ENCODE results near the gene MAGED2. TPM values are rescaled to one million over a fixed set of nuclear protein-coding genes. Genes with fewer than 3 reads are reported as not detected.
"Not testable (repeated sequence)": the region's sequence is repeated elsewhere in the genome, so short reads cannot be mapped to it uniquely, and the experiment has no call there.

MAGED2 gene, protein sequence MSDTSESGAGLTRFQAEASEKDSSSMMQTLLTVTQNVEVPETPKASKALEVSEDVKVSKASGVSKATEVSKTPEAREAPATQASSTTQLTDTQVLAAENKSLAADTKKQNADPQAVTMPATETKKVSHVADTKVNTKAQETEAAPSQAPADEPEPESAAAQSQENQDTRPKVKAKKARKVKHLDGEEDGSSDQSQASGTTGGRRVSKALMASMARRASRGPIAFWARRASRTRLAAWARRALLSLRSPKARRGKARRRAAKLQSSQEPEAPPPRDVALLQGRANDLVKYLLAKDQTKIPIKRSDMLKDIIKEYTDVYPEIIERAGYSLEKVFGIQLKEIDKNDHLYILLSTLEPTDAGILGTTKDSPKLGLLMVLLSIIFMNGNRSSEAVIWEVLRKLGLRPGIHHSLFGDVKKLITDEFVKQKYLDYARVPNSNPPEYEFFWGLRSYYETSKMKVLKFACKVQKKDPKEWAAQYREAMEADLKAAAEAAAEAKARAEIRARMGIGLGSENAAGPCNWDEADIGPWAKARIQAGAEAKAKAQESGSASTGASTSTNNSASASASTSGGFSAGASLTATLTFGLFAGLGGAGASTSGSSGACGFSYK
- total RNA-seq (100 to 1,000 TPM in 1 of 5 donors, 10 to 100 TPM in 3, 1 to 10 TPM in 1; 4.1 to 220 (median 85.8) TPM), polyA plus RNA-seq (10 to 100 TPM; 48.6 to 76.3 (median 51.9) TPM)
- long read RNA-seq, donor 1, transcript MAGED2-204 (13 exons, 2,048 nt): minor isoform, 8 of 96 reads
- long read RNA-seq, donor 1, transcript MAGED2-203 (12 exons, 2,066 nt): minor isoform, 5 of 96 reads
- long read RNA-seq, donor 1, transcript MAGED2-206 (13 exons, 2,189 nt): major isoform, 43 of 96 reads
- long read RNA-seq, donor 1, partial matches to known transcripts: 35 of 96 reads
- long read RNA-seq, donor 1, other reads (novel, unspliced or antisense): 0 of 96 reads
- long read RNA-seq, donor 2, transcript MAGED2-206 (13 exons, 2,189 nt): major isoform, 88 of 174 reads
- long read RNA-seq, donor 2, transcript MAGED2-204 (13 exons, 2,048 nt): minor isoform, 10 of 174 reads
- long read RNA-seq, donor 2, transcript MAGED2-203 (12 exons, 2,066 nt): minor isoform, 16 of 174 reads
- long read RNA-seq, donor 2, partial matches to known transcripts: 52 of 174 reads
- long read RNA-seq, donor 2, other reads (novel, unspliced or antisense): 8 of 174 reads
- long read RNA-seq, donor 3, transcript MAGED2-204 (13 exons, 2,048 nt): minor isoform, 5 of 88 reads
- long read RNA-seq, donor 3, transcript MAGED2-206 (13 exons, 2,189 nt): major isoform, 35 of 88 reads
- long read RNA-seq, donor 3, transcript MAGED2-203 (12 exons, 2,066 nt): minor isoform, 9 of 88 reads
- long read RNA-seq, donor 3, partial matches to known transcripts: 38 of 88 reads
- long read RNA-seq, donor 3, other reads (novel, unspliced or antisense): 0 of 88 reads
- long read RNA-seq, donor 4, transcript MAGED2-206 (13 exons, 2,189 nt): major isoform, 12 of 14 reads
- long read RNA-seq, donor 4, partial matches to known transcripts: 0 of 14 reads
- long read RNA-seq, donor 4, other reads (novel, unspliced or antisense): 0 of 14 reads
- long read RNA-seq, donor 5, transcript MAGED2-206 (13 exons, 2,189 nt): major isoform, 60 of 141 reads
- long read RNA-seq, donor 5, transcript MAGED2-203 (12 exons, 2,066 nt): minor isoform, 11 of 141 reads
- long read RNA-seq, donor 5, partial matches to known transcripts: 64 of 141 reads
- long read RNA-seq, donor 5, other reads (novel, unspliced or antisense): 0 of 141 reads
- long read RNA-seq, donor 6, transcript MAGED2-204 (13 exons, 2,048 nt): minor isoform, 29 of 372 reads
- long read RNA-seq, donor 6, transcript MAGED2-203 (12 exons, 2,066 nt): minor isoform, 23 of 372 reads
- long read RNA-seq, donor 6, transcript MAGED2-206 (13 exons, 2,189 nt): major isoform, 140 of 372 reads
- long read RNA-seq, donor 6, partial matches to known transcripts: 156 of 372 reads
- long read RNA-seq, donor 6, other reads (novel, unspliced or antisense): 17 of 372 reads
- long read RNA-seq, donor 7, transcript MAGED2-201 (12 exons, 1,958 nt): minor isoform, 5 of 187 reads
- long read RNA-seq, donor 7, transcript MAGED2-206 (13 exons, 2,189 nt): major isoform, 72 of 187 reads
- long read RNA-seq, donor 7, transcript MAGED2-204 (13 exons, 2,048 nt): minor isoform, 5 of 187 reads
- long read RNA-seq, donor 7, transcript MAGED2-203 (12 exons, 2,066 nt): minor isoform, 15 of 187 reads
- long read RNA-seq, donor 7, partial matches to known transcripts: 78 of 187 reads
- long read RNA-seq, donor 7, other reads (novel, unspliced or antisense): 10 of 187 reads
- long read RNA-seq, donor 8, transcript MAGED2-203 (12 exons, 2,066 nt): minor isoform, 5 of 170 reads
- long read RNA-seq, donor 8, transcript MAGED2-204 (13 exons, 2,048 nt): minor isoform, 10 of 170 reads
- long read RNA-seq, donor 8, transcript MAGED2-206 (13 exons, 2,189 nt): major isoform, 60 of 170 reads
- long read RNA-seq, donor 8, partial matches to known transcripts: 93 of 170 reads
- long read RNA-seq, donor 8, other reads (novel, unspliced or antisense): 0 of 170 reads
- long read RNA-seq, donor 9, transcript MAGED2-206 (13 exons, 2,189 nt): major isoform, 35 of 156 reads
- long read RNA-seq, donor 9, transcript MAGED2-203 (12 exons, 2,066 nt): minor isoform, 14 of 156 reads
- long read RNA-seq, donor 9, transcript MAGED2-204 (13 exons, 2,048 nt): minor isoform, 9 of 156 reads
- long read RNA-seq, donor 9, partial matches to known transcripts: 96 of 156 reads
- long read RNA-seq, donor 9, other reads (novel, unspliced or antisense): 0 of 156 reads
- long read RNA-seq, donor 10, transcript MAGED2-206 (13 exons, 2,189 nt): major isoform, 16 of 46 reads
- long read RNA-seq, donor 10, partial matches to known transcripts: 22 of 46 reads
- long read RNA-seq, donor 10, other reads (novel, unspliced or antisense): 0 of 46 reads

DNA sequence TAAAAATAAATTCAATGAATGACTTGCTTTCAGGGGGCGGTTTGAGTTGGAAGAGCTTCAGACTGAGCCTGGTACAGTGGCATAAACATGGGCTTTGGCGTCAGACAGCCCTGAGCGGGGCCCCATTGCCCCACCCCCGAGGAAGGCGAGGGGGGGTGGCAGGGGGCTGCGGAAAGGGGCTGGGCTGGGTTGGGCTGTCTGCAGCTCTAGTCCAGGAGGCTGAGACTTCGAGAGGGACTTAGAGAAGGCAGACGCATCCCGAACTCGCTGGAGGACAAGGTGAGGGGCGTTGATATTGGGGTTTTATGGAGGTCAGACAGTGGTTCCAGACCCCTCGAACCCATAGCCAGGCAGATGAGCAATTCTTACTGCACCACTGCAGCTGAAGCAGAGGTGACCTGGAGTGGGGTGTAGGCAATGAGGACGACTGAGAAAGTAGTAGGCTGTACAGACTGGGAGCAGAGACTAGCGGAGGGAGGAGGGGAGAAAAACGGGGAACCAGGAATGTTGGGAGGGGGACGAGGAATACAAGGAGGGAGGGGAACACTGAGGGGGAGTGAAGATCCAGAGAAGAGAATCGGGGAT lies at the start of gene MAGED2:
TSS of gene MAGED2 (plus strand) at position 222 of the 585 bp plus-strand sequence. CDS start 1,587 bp downstream, outside the sequence.
- Histone ChIP-seq H3K4me3 (peak within 1 kb of the TSS; percentile 56 to 84 (median 66)), H3K36me3 (peaks cover 8 to 29% (median 27%) of the 10 kb centered on the region in 4 donors), H3K27ac (peak within 1 kb of the TSS; percentile 72 to 90 (median 84)), H3K4me1 (peaks cover 10 to 20% (median 19%) of the 10 kb centered on the region in 4 donors), H3K9me3 (no peaks in the 10 kb centered on the region), H3K27me3 (no peaks in the 10 kb centered on the region)
- peak in 1 of 2 donors; percentile 87 for DNase-seq
- intact Hi-C loops (cut with DNase I; ENCODE audit: low total_unique reads): no loop called here
- WGBS, 5 donors: 1 to 29% (median 2%) methylated on average over 12 to 17 of the region's 17 CpGs
- TF ChIP-seq POLR2AphosphoS5 (IDR thresholded peaks at IDR 0.05) (no peak), CTCF (IDR thresholded peaks at IDR 0.05) (no peak)

DNA sequence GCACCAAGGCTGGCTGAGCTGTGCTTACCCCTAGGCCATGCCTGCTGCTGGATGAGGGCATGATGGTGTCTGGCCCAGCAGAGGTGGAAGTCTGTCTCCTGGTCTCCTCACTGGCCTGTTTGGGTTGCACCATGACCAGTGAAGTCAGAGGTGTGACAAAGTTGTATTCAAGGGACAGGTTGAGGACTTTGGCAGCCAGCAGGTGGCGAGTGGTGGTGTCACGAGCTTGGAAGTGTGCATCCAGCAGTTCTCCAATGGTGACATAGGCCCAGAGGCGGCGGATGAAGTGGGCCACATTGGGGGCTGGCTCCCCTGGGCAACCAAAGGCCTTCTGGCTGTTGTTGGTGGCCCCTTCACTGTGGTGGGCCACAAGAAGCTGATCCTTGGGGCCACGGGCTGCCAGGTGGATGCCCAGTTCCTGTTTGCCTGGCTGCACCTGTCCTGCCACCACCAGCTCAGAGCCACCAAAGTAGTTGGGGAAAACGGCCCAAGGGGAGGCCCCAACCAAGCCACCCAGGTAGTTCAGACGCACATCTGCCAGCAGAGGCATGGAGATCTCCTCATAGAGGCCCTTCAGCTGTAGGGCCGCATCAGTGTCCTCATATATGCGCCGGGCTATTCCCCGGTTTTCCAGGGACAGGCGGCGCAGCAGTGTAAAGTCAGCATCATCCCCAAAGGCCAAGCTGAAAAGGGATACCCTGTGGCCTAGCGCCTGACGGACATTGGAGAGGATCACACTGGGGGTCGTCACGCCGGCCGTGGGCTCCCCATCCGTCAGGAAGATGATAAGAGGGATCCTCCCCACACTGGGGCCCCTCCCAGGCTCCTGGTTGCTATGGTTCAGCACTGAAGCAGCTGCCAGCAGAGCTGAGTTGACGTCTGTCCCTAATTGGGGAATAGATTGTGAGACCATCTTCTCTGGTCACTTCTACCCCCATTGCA lies 49.2 kb upstream of the MAGED2 start:
- no peak for DNase-seq
- TF ChIP-seq CTCF (IDR thresholded peaks at IDR 0.05): no peak
- no peak for TF ChIP-seq POLR2AphosphoS5 (IDR thresholded peaks at IDR 0.05)
- TF ChIP-seq POLR2A (IDR thresholded peaks at IDR 0.05): no peak
- no peak for TF ChIP-seq EP300 (IDR thresholded peaks at IDR 0.05)
- Histone ChIP-seq H3K4me3 (no peak overlapping the region), H3K36me3 (no peaks in the 10 kb centered on the region), H3K4me1 (no peaks in the 10 kb centered on the region), H3K27ac (no peak overlapping the region), H3K27me3 (no peaks in the 10 kb centered on the region), H3K9me3 (peaks cover 0 to 4% (median 0%) of the 10 kb centered on the region in 4 donors)
- WGBS, 5 donors: 67 to 100% (median 79%) methylated on average over 2 to 21 of the region's 21 CpGs
- intact Hi-C loops (cut with DNase I; ENCODE audit: low total_unique reads): no loop called here

GRCh38 chrX:54774391-54775094 lies 33.0 kb upstream of the MAGED2 start:
- DNase-seq: peak in 1 of 2 donors; percentile 75
- H3K4me3 ChIP-seq; H3K4me1 ChIP-seq; intact Hi-C loops (cut with DNase I; ENCODE audit: low total_unique reads); H3K9me3 ChIP-seq; H3K27me3 ChIP-seq; H3K36me3 ChIP-seq; H3K27ac ChIP-seq: not testable (repeated sequence)
- WGBS, 5 donors: 10 to 59% (median 19%) methylated on average over 1 of the region's 2 CpGs
